T-helper 1 cell (primary cell): Measurements from ENCODE around the gene CFAP206.
A peak's percentile ranks its signal among the peaks of the same experiment; 100 is the strongest.
"Not testable (repeated sequence)": the region's sequence is repeated elsewhere in the genome, so short reads cannot be mapped to it uniquely, and the experiment has no call there.

Experiments used
- DNase-seq, 5 donors: peaks; one replicate each; pipeline ENCODE4 v3.0.0-alpha.2; 2012 to 2020

The CFAP206 gene

DNA sequence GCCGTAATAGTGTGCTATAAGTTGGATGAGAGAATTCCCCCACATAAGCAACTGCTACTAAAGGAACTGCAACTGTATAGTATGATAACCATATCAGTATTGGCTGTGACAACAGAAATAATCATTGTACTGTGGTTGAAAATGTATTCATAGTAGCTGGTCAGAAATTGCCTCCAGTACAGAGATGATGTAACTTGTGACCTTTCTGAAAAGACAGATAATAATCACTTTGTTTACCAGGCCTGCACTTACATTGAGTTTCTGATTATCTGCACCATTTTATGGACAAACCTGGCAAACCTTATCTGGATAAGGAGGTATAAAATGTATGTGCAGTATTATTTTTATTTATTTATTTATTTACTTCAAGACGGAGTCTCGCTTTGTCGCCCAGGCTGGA, 19.0 kb downstream of the CFAP206 start:
- DNase-seq = no peak

DNA sequence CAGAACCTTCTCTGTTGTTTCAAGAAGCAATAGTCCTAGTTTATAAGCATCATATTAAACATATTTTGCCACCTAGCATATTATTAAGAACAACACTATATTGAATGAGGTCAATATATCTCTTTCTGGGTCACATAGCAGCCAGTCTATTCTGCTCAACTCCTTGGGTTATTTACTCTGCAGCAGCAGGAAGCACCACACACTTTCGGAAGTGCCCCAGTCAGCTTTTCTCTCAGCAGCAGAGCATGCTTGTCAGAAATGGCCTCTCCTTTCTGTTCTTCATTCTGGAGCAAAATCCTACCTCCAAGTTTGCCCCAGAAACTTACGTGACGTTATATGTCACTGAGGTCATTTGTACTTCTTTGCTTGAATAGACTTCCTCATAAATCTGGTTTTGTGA, 22.7 kb downstream of the CFAP206 start:
- DNase-seq = no peak

DNA sequence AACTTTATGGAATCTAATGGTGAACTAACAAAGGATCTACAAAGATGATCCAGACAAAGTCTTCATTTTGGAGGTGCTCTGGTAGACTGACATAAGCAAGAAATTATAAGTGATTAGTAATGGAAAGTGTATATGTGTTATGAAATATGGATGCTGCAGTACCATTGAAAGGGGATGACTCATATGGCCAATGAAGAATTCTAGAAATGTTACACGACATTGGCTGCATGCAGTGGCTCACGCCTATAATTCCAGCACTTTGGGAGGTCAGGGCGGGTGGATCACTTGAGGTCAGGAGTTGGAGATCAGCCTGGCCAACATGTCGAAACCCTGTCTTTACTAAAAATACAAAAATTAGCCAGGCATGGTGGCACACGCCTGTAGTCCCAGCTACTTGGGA, 23.5 kb downstream of the CFAP206 start:
- DNase-seq = no peak

DNA sequence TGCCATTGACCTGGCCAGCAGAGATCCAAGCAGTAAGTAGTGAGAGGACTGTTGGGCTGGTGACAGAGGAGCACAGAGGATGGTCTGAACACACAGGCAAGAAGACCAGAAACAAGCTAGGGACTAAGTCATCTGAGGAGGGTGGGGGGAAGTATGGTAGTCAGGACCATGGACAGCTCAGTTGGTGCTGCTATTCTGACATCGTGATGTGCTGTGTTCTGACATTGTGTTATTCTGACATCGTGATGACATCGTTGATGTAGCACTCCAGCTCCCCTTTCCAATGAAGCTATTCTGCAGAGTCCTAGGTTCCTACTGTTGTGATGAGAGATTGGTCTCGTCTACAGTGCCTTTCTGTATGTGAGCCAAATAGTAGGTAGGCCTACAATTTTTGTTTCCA, 28.7 kb downstream of the CFAP206 start:
- peak; percentile 11 to 49 (median 27) for DNase-seq

DNA sequence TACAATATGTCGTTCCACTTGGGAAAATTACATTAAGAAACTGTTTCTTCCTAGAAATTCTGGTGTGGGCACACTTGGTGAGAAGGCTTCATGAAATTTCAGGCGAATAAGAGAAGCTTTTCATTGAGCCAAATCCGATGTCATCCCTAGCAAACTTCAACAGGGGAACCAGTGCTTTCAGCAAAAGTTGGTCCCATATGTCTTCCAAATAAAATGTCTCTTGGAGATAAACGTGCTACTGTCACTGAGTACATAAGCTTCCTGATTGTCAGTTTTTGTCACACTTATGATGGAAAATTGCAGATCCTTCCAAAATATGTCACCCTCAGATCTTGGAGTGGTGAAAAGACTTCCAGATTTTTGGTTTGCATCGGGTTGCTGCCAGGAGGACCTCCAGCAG, 33.9 kb downstream of the CFAP206 start:
- no peak for DNase-seq

DNA sequence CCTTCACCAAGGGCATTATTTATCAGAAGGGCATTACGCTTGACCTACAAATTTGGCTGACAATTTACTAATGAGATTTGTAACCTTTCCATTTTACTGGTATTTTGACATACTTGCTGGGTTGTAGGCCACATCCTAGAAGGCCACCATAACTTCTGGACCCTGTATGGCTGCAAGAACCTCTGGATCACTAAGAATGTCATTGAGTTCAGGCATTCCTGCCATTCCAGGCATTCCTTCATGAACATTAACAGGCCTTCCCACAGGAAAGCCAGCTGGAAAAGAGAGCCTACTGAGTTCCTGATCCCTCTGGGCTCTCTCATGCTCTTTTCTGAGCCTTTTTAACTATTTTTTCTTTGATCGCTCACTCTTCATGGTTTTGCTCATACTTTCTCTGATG, 36.6 kb downstream of the CFAP206 start:
- DNase-seq = no peak

DNA sequence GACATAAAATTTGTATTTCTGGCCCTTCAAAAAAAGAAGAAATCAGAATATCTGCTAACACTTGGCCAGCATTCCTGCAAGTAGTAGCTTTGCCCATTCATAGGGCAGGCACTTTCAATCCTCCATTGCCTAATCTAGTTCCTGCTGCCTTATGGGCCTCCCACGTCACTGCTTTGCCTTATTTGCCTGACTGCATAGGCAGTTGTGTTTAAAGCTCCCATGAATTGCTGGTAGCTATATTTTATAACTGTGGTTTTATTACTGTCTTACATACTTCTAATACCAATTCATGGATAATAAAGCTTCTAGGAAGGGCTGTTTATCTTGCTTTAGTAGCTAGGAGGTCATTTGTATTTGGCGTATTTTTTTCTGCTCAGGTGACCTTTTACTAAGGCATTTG, 57.3 kb downstream of the CFAP206 start:
- no peak for DNase-seq

DNA sequence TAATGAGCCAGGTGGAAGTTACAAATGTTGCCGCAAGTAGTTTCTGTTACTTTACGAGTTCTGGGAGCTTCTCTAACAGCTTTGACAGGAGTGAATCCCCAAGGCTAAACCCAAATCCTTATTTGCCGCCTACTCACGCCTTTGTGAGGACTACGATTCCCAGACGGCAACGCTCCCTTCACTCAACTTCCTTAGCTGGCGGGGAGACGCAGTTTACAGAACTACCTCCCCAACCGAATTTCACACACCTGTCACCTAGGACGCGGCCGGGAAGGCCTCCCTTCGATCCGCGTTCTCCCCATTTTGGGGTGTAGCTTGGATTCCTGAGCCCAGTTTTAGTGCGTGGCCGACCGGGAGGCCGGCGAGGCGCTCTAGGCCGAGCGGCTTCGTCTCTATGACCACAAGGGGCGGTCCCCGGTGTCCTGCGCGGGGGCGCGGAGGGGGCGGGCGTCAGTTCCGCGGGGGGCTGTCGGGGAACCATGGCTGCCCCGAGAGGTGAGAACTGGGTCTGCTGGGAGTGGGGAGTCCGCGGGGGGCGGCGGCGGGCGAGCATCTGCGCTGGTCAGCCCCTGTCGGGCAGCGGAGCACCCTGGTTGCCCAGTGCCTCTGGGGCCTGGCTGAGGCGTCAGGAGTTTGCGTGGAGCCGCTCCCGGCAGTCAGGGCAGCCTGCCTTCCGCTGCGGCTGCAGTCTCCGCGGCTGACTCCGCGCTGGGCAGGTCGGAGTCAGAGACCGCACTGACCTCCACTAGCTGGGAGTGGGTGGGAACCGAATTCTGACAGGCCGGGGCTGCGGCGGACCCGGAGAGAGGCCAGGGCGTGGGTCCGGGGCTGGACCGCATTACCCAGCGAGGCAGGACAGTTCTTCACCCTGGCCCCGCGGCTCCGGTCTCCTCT, 65.0 kb downstream of the CFAP206 start, which contains the start of gene SLC35A1:
Gene SLC35A1 (plus strand): TSS at position 450 of the 894 bp plus-strand sequence. CDS start 30 bp downstream, at position 480.
- DNase-seq = peak; percentile 60 to 86 (median 72)

DNA sequence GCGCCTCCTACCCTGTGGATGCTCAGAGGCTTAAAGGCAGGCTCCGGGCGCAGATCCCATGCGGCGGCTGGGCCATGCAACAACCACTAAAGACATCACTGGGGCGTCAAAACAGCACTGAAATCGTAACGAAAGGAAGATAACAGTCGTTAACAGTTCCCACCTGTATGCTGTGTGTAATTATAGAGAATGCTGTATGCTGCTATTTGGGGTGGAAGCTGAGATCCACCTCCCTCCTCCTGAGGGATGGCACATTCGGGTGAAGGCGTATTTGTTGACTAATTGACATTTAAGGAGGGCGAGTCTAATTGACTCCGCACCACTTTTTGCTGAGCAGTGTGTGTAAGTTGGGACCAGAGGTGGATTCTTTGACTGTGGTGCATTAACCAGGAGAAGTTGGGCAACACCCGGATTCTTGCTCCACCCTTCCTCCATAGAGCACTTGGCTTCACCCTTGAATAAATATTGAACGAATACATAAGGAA, 65.7 kb downstream of the CFAP206 start:
- DNase-seq = peak in 3 of 5 donors; percentile 37 to 73 (median 40)

DNA sequence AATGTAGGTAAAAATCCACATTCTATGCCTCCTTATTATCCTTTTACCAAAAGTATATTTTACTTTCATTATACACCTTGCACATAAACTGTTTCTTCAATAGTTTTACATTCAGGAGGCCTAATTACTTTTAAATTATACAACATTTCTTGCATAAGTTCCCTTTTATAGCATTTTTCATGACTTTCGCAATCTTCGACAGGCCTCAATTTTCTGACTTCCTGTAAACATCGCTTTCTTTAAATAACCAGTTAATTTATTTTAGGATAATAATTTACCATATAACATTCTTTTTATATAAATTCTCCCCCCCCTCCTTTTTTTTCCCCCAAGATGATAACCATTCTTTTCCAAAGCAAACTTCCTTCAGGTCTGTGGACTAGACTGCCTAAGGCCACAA, 74.2 kb downstream of the CFAP206 start:
- DNase-seq = no peak

DNA sequence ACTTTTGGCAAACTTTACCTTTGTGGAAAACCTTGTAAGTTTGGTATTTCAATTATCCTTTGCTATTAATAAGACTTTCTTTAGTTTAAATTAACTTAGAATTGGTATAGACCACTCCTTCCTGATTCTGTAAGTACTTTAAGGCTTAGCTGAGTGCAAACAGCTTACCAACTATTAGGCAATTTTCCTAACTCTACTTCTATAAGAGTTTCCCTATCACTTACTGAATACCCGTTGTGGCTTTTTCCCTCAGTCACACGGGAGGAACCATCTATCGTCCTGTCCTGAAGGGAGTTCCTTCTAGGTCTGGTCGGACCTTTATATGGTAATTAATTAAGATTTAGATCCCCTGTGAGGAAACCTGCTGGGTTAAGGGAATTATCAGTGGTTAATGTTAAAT, 74.6 kb downstream of the CFAP206 start:
- DNase-seq = no peak

DNA sequence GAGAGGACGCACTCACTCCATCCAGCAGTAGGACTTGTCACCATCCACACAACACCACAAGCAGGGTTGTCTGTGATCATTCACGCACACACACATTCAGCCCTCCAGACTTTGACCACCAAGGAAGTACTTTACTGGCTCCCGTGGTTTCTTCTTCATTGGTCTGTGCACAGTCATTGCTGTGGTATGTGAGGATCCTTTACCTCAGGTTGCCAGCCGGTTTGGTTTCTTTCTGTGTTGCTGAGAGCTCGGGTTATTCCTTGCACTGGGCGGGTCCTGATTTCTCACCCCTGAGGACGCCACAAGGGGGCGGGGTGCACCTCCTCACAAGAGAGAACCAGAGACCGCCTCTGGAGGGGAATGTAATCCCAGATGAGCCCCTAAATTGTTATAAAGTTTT, 76.2 kb downstream of the CFAP206 start:
- peak in 1 of 5 donors; percentile 4 for DNase-seq

DNA sequence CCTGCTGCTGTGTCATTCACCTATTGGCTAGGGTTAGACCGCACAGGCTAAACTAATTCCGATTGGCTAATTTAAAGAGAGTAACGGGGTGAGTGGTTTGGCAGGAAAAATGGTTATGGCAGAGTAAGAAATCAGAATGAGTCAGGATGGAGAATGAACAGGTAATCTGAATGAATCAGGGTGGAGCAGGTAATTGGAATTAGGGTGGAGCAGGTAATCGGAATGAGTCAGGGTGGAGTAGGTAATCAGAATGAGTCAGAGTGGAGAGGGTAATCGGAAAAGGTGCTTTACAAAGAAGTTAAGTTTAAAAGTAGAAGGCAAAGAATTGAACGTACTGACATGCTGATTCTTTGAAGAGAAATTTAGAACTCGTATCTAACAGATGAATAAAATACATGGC, 76.7 kb downstream of the CFAP206 start:
- no peak for DNase-seq

DNA sequence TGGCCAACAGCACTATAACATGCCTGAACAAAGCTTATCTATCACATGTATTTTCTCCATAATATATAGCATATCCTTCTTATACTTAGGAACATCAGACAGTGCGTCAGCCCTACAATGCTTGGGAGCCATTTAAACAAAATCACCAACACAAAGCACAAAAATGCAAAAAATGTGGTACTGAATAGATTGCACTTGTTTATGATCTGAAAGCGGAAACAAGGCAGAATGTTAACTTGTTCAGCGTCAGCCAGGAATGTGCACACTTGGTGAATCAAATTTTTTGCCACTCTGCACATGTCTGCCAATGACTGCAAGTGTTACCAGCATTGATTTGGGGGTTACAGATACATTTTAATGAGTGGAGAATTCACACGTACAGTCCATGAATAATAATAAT, 79.8 kb downstream of the CFAP206 start:
- DNase-seq = no peak

DNA sequence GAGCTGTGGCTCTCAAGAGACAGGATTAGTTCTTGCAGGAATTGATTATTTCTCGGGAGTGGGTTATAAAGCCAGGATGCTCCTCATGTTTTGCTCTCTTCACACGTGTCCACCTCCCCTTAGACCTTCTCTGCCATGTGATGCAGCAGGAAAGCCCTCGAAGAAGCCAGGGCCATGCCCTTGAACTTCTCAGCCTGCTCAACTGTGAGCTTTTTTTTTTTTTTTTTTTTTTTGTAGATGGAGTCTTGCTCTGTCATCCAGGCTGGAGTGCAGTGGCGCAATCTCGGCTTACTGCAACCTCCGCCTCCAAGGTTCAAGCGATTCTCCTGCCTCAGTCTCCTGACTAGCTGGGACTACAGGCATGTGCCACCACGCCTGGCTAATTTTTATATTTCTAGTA, 81.6 kb downstream of the CFAP206 start:
- DNase-seq = not testable (repeated sequence)

DNA sequence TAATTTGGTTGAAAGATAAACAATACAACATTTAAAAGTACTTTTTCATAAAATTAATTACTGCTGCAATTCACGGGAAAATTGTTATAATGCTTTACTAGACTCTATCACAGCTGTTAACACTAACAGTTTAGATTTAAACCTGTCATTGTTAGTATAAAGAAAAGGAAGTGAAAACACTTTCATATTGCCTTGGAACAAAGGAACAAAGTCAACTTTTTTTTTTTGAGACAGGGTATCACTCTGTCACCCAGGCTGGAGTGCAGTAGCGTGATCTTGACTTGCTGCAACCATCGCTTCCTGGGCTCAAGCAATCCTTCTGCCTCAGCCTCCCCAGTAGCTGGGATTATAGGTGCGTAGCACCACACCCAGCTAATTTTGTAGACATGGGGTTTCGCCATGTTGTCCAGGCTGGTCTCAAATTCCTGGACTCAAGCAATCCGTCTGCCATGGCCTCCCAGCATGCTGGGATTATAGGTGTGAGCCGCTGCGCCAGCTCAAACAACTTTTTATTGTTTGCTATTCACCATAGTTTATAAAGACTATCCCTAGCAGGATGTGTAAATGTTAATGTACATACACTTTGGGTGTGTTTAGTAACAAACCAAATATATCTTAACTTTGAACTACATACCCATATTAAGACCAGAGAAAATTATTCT, 87.1 kb downstream of the CFAP206 start:
- no peak for DNase-seq

DNA sequence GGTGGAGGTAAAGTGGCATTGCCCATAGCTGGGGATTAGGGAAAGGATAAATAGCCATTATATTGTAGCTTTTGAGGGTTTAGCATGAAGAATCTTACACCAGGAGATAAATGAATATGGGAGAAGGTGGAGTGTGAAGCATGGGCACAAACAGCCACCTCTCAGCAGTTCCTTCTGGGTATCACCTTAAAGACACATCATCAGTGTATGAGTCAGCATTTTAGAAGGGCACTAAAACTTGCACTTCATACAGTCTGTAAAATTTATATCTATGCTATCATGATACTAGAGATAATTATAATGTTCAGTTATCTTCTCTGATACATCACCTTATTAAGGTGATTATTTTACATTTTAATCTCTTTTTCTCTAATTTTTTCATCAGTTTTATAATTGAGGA, 90.3 kb downstream of the CFAP206 start:
- DNase-seq = no peak

DNA sequence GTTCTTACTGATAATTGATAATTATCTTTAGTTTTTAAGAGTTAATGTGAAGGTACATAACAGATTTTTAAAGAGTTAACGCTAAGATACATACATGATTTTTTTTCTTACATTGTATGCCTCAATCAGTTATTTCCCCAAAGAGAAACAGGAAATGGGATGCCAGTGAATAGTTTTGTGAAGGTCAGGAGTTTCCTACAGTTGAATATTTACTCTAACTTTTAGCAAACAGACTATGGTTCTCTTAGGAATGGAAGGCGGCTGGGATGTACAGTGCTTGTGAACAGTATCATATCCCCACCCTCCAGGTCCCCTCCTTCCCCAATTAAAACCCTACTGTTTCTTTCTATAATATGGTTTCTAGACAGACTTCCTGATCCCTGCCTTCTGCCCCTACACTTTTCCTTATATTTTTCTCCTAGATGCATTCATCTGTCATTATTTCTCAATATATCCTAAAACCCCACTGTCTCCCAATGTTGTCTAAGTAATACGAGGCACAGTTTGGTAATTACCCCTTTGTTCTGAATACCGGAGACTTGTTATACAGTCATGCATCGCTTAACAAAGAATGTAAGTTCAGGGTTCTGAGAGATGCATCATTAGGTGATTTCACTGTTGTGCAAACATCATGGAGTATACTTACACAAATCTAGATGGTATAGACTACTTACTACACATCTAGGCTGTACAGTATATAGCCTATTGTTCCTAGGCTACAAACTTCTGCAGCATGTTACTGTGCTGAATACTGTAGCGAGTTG, 94.2 kb downstream of the CFAP206 start:
- no peak for DNase-seq

DNA sequence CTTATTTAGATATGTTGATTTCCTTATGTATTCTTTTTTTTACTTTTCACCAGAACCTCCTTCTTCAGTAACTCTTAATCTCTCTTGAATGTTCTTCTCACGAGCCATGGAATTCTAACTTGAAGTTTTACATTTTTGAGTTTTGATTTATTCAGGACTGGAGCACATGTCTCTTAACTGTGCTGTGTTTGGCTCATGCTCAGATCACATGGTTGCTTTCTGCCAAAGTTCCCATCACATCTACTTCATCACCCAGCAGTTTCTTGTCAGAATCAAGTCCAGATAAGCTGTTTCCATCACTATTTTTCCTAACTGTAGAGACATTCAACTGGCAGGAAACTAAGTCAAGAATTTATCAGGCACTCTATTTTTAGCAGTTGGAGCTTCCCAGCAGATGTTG, 96.7 kb downstream of the CFAP206 start:
- no peak for DNase-seq
